HTR-8/SVneo (cell line): ENCODE measurements around the gene GPAT3.
A peak's percentile ranks its signal among the peaks of the same experiment; 100 is the strongest.
"Not testable (repeated sequence)": the region's sequence is repeated elsewhere in the genome, so short reads cannot be mapped to it uniquely, and the experiment has no call there.

Experiments used
- DNase-seq: peaks from one replicate; pipeline ENCODE4 v3.0.0; 2011; ENCODE audit warnings: low spot score, mixed read lengths; ENCODE audit not compliant: insufficient read length
- FAIRE-seq: peaks from 2 replicates; lab custom pipeline; 2011; peaks lifted over from hg19 to GRCh38; lab: Jason Lieb, UNC

The GPAT3 gene

DNA sequence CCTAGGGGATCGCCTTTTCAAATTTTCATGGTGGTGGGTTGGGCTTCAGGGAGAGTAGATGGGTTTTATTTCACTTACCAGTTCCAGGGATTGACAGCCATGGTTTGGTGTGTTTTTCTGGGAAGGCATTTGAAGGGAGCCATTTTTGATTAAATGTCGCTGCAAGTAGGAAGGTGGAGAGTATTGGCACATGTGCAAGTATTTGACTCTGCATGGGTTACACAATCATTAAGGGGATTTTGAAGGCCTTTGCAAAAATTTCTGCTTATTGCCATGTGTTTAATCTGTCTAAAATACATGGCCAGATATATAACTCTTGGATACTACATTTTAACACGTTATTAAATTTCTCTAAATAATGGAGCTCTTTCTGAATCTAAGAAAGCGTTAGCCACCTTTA lies 55.1 kb downstream of the GPAT3 start:
- no peak for FAIRE-seq
- DNase-seq: no peak

DNA sequence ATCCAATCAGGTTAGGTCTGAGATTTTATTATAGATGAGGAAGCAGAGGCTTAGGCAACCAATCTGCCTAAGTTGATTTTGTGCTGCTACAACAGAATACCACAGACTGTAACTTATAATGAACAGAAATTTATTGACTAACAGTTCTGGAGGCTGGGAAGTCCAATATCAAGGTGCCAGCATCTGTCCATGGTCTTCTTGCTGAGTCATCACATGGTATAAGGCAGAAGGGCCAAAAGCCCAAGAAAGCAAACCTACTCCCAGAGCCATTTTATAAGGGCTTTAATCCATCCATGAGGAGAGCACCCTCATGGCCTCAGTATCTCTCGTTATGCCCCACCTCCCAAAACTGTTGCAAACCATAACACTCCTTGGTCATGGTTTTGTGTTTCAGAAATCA lies 55.8 kb downstream of the GPAT3 start:
- DNase-seq (no peak), FAIRE-seq (no peak)

DNA sequence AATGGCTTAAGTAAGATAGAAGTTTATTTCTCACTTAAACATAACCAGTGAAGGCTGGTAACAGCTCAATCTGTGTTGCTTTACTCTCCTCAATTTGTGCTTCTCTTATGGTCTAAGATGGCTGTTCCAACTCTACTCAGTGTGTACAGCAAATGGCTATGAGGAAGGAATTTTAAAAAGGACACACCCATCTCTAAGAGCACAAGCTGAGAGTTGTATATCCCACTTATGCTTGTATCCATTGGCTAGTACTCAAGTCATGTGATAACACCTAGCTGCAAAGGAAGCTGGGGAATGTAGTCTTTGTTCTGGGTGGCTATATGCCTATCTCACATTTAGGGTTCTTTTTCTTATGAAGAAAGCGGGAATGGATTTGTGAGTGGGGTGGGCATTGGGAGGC lies 63.3 kb downstream of the GPAT3 start:
- DNase-seq (peak; percentile 17), FAIRE-seq (no peak)

DNA sequence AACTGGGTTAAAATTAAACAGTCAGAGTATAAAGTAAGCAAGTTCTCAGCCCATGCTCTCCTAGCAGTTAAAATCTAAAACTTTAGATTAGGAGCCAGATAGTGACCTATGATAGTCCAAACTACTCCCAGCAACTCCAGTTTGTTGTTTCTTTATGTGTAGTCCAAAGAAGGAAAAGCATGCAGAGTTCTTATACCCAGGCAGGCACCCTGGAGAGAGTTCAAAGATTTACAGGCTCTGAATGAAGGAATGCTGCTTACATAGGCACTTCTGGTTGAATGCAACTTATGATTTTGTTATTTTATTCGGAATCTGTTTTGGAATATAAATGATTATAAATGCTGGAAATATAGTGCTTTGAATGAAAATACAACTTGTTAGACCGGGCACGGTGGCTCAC lies 67.2 kb downstream of the GPAT3 start:
- DNase-seq: no peak
- FAIRE-seq: no peak

DNA sequence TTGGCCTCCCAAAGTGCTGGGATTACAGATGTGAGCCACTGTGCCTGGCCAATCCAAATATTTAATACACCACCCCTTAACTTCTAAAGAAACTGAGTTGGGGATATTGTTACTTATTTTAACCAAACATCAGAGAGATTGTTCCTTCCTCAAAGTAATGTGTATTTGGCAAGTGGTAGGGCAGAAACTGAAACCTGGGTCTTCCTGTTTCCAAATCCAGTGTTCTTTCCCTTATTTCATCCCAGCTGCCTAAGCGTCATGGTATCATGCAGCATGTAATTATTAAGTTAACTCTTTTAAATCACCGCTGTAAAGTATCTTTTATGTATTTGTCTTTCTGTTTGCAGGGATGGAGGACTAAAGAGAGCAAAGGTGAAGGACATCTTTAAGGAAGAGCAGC lies 68.4 kb downstream of the GPAT3 start:
- DNase-seq: no peak
- no peak for FAIRE-seq

DNA sequence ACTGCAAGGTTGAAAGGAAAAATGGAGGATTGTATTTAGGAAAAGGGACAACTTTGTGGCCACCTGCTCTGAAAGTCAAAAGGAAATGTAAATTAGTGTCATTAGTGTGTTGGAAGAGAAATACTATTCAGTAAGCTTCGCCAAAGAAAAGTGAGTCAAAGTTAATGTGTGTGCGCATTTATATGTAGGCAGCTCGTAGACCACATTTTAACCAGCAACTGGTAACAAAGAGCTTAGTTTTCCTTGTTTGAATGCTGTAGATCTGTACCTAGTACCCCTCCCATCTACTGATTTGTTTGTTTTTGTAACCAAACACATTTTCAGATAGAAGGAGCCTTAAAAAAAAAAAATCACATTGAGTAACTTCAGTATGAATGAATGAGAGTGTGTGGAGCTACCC lies 69.3 kb downstream of the GPAT3 start:
- DNase-seq: no peak
- no peak for FAIRE-seq

DNA sequence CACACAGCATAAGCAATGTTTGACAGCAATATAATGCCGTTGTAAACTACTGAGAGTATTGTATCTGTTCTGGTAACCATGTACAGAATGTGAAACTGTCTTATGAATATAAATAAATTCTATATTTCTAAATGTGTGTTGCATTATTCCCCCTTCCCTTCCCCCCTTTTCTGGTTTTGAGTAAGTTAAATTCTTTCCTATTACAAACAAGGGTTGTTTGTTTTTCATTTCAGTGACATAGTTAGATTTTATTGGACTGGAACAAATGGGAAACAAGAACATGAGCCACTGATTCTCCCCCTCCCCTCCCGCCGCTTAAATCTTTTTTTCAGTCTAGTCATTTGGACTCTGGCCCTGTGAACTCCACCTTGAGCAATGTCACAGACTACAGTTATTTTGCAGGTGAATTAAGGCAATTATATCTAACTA lies 69.8 kb downstream of the GPAT3 start:
- FAIRE-seq: no peak

DNA sequence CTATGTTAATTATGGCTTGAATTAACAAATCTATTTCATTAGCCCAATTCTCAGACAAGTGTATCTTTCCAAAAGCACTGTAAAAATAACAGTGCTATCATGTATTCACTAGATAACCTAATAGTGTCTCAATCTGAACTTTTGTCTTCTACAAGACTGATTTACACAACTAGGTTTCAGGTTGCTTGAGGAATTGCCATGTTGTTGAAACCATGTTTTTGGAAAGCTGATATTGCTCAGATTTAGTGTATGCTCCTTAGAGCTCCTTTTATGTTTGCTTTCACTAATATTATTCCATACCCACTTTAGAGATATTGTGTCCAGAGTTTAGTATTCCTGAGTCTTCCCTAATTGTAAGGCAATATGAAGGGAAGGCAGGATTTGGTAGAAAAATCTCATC lies 70.6 kb downstream of the GPAT3 start:
- FAIRE-seq: no peak
- no peak for DNase-seq

More for the DNA sequence above, 69.8 kb downstream of the GPAT3 start:
- no peak for DNase-seq

DNA sequence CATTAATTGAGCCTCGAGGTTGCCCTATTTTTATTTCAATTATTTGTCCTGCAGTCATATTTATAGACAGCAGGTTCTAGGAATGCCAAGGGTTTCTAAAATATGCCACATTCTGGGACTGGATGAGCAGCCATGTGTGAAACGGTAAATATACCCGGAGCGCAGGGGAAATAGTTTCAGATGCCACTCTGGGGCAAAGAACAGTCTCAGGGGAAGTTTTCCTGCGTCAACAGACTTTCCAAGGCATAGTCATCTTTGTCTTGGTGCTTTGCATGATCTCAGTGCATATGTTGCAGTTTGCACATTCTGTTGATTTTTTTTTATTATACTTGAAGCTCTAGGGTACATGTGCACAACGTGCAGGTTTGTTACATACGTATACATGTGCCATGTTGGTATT lies 71.0 kb downstream of the GPAT3 start:
- DNase-seq (no peak), FAIRE-seq (no peak)

DNA sequence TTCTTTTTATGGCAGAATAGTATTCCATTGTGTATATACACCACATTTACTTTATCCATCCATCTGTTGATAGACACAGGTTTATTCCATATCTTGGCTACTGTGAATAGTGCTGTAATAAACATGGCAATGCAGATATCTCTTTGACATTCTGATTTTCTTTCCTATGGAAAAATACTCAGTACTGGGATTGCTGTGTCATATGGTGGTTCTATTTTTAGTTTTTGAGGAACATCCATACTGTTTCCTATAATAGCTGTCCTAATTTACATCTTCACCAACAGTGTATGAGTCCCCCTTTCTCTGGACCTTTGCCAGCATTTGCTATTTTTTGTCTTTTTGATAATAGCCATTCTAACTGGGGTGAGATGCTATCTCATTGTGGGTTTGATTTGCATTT lies 73.5 kb downstream of the GPAT3 start:
- no peak for DNase-seq
- FAIRE-seq: no peak

DNA sequence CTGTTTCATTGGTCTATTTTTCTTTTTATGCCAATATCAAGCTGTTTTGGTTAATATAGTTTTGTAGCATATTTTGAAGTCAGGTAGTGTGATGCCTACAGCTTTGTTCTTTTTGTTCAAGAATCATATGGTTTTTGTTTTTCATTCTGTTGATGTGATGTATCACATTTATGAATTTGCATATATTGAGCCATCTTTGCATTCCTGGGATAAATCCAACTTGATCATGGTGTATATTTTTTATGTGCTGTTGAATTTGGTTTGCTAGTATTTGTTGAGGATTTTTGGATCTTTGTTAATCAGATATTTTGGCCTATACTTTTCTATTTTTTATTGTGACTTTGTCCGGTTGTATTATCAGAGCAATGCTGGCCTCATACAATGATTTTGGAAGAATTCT lies 74.8 kb downstream of the GPAT3 start:
- FAIRE-seq (no peak), DNase-seq (no peak)

DNA sequence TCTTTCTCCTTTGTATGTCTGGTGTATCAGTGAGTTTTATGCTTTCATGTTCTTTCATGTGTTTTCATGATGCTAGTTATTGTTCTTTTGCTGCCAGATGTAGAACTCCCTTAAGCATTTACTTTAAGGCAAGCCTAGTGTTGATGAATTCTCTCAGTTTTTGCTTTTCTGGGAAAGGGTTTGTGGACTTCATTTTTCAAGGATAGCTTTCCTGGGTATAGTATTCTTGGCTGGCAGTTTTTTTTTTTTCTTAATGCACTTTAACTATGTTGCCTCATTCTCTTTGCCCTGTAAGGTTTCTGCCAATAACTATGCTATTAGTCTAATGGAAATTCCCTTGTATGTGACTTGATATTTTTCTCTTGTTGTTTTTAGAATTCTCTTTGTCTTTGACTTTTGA lies 77.1 kb downstream of the GPAT3 start:
- DNase-seq (no peak), FAIRE-seq (no peak)

DNA sequence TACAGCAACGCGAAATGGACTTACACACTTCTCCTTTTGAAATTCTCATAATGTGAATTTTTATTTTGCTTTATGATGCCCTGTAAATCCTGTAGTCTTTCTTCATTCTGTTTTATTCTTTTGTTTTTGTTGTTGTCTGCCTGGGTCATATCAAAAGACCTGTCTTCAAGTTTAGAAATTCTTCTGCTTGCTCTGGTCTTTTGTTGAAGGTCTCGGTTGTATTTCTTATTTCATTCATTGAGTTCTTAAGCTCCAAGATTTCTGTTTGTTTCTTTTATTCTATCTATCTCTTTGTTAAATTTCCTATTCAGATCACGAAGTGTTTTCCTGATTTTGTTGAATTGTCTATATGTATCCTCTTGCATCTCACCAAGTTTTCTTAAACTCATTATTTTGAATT lies 78.1 kb downstream of the GPAT3 start:
- FAIRE-seq (no peak), DNase-seq (no peak)

DNA sequence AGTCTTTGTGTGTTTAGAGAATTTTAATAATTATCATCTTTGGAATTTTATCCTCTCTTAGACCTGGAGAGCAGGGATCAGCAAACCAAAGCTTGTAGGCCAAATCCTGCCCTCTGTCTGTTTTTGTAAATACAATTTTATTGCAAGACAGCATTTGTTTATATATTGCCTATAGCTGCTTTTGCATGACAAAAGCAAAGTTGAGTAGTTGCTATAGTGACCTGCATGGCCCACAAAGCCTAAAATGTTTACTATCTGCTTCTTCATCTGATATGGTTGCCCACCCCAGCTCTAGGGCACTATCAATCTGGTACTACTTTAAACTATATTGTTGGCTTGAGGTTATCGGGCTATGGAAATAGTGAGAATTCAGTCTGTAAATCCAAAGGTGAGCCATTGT lies 80.3 kb downstream of the GPAT3 start:
- no peak for DNase-seq
- no peak for FAIRE-seq

DNA sequence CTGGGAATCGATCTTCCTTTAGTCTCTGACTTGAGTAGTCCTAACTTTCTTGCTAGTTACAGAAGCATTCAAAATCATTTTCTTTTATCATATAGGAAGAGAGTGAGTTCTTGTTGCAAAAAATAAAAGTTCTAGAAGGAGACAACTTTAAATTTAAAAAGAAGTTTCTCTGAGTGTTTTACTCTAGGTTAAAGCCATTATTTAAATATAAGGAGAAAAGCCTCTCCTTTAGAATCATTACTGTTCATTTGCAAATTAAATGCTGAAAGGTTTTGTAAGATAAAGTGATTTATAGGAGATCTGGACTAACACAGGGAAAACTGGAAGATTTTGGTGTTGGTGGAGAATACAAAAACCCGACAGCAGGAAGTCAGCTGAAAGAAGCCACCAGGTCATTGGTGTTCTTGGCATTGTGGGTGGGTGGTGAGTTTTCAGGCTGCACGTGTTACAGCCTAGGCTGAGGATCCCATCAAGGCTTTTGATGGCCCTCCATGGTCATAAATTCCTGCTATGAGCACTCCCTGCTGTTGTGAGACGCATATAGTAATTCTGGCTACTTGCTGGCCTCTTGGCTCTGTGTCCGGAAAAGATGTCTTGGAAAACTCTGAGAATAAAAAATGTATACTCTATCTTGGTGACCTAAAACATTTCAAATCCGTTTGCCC lies 81.6 kb downstream of the GPAT3 start:
- no peak for FAIRE-seq

DNA sequence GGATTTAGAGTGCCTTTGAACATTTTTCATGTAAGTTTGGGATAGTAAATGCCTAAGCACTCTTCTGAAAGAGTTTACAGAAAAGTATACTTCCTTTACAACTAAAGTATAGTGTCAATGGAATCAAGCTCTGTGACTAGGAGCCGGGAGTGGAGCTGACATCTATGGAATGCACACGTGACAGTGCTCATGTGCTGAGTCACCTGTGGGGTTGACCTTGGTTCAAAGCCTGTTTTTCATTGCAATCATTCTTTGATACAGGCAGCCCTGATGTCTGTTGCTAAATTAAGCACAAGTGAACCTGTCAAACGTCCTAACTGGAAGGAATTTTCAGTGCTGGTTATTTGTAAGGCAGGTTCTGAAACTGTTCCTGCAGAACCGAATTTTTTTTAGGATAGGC lies 82.5 kb downstream of the GPAT3 start:
- DNase-seq: peak; percentile 29
- FAIRE-seq: no peak

More for the DNA sequence above, 81.6 kb downstream of the GPAT3 start:
- no peak for DNase-seq

DNA sequence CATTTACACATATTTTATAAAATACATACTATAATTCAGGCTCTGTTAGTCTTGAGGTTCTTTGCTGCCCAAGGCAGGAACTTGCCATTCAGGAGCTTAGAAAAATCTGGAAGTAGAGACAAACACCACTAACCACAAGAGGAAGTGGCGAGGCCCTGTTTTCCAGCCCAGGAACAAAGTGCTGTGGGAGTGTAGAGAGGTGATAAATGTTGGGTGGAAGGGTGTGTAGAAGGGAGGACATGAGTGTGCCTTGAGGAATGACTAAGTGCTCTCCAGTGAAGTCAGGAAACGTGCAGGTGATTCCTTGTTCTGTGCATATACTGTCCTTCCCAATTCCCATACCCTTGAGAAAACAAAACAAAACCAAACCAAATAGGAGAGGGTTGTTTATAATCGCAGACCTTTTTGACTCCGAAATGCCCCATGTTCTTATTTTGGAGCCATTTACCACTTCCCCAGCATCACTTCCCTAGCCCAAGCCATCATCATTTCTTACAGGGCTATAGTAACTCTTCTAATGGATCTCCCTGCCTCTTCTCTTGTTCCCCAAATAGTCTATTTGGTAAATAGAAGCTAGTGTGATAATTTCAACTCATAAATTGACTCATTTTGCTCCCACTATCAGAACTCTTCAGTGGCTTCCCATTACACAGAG lies 83.2 kb downstream of the GPAT3 start:
- FAIRE-seq: no peak
- no peak for DNase-seq

DNA sequence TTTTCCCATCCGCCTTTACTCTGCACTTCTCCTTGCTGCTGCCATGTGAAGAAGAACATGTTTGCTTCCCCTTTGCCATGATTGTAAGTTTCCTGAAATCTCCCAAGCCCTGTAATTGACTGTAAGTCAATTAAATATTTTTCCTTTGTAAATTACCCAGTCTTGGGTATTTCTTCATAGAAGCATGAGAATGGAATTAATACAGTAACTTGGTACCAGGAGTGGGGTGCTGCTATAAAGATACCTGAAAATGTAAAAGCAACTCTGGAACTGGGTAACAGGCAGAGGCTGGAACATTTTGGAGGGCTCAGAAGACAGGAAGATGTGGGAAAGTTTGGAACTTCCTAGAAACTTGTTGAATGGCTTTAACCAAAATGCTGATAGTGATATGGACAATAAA lies 86.2 kb downstream of the GPAT3 start:
- DNase-seq, FAIRE-seq: not testable (repeated sequence)

DNA sequence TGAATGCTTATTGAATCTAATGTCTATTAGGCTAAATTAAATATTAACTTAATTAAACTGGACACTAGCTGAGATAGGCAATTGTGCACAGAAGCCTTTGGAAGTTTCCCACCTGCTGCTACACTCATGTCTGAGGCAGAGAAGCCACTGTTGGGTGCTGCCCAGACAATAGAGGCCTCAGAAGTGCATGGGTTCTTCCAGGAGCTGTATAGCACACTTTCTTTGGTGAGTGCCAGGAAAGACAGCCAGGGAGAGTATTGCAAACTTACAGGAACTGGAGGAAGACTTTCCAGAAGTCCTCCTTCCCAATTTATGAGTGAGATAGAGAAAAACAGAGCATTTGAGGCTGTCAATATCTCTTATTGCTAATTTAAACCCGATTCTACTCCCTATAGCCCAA lies 89.9 kb downstream of the GPAT3 start:
- FAIRE-seq: no peak
- no peak for DNase-seq

DNA sequence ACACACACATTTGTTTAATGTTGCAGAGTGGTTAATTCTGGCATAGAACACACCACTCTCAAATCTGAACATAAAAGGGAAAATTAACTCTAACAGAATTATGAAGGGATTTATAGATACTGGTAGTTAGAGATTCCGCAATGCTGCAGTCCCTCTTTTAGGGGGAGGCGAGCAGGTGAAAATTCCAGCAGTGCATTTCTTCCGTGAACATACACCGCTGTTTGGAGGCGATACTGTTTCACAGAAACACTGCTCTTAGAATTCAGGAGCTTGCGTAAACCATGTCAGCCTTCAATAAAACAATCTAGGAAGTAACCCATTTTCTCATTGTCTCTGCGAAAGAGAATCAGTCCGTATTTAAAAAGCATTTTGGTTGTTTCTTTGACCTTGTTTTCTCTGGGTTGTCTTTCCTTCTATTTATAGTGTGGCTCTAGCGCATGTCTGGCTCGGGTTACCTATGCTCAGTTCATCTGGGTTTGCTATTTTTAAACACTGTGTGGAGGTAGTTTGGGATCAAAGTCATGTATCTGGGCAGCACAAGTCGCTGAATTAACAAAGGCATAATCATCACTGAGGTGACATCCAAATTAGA lies 90.4 kb downstream of the GPAT3 start:
- FAIRE-seq (no peak), DNase-seq (no peak)

DNA sequence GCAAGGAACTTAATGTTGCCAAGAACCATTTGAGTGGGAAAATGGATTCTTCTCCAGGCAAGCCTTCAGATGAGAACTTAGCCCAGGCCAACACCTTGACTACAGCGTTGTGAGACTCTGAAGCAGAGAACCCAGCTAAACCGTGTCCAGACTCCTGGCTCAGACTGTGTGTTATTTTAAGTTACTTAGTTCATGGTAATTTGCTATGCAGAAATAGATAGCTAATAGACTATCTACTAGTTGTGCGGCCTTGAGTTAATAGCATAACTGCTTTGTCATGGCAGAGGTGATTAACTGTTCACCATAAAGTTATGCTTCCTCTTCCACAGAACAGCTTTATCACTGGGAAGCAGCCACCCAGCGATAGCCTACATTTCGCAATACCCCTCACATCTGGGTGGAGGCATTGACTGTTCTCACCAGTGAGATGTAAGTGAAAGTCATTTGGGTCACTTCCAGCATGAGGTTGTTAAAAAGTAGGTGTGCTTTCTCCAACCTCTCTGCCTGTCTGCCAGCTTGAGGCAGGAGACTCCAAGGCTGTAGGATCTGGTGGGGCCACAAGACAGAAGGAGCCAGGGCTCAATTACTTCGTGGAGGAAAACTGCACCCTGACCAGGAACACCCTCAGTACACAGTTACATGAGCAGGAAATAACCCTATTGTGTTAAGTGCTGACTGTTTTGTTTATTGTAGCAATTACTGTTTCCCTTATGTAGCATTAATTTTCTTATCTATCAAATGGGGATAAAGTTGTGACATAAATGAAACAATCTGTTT lies 94.2 kb downstream of the GPAT3 start:
- FAIRE-seq (no peak), DNase-seq (no peak)
